Activated T-helper 1 cell treated with Interleukin-2 at 50 U/mL for 16 hours (primary cell): ENCODE results near the gene N4BP3.

ENCODE experiments used
- DNase-seq: peaks from one replicate; pipeline ENCODE4 v3.0.0-alpha.2; 2020; ENCODE audit warnings: low read depth

Gene N4BP3

GRCh38 chr5:178150977-178151734 is 37.8 kb downstream of the N4BP3 start:
- DNase-seq: no peak

GRCh38 chr5:178152491-178153444 is 39.4 kb downstream of the N4BP3 start:
- no peak for DNase-seq

- DNase-seq: peak; percentile 95
Observed at GRCh38 chr5:178153530-178154340, 40.4 kb downstream of the N4BP3 start, which contains the start of gene NHP2. Gene NHP2 (minus strand): TSS chr5:178153885. CDS start chr5:178153817, 68 bp downstream.

DNA sequence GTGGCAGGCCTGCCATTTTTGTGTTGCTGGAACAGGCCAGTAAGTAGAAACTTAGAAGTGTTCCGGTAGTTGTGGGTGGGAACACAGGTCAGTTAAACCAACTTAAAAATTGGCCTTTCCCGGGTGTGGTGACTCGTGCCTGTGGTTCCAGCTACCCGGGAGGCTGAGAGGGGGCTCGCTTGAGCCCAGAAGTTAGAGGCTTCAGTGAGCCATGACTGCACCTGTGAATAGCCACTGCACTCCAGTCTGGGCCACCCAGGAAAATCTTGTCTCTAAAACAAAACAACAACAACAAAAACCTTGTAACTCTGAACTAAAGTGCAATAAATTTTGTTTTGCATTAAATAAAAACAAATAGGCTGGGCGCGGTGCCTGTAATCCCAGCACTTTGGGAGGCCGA is 41.7 kb downstream of the N4BP3 start:
- no peak for DNase-seq

DNA sequence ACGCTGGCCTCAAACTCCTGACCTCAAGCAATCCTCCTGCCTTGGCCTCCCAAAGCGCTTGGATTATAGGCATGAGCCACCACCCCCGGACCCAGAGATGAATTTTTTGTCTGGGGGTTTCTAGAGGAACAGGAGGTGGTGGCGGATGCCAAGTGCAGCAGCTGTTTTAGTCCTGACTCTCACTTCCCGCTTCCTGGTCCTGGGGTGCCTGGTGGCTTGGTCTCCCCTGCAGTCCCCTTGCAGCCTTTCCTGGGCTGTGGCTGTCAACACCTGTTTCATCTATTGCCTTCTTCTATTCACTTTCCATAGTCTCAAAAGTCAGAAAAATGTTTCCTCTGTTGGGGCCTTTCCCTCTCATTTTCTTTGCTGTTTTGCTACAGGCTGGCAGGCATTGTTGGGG is 46.8 kb downstream of the N4BP3 start:
- no peak for DNase-seq

DNA sequence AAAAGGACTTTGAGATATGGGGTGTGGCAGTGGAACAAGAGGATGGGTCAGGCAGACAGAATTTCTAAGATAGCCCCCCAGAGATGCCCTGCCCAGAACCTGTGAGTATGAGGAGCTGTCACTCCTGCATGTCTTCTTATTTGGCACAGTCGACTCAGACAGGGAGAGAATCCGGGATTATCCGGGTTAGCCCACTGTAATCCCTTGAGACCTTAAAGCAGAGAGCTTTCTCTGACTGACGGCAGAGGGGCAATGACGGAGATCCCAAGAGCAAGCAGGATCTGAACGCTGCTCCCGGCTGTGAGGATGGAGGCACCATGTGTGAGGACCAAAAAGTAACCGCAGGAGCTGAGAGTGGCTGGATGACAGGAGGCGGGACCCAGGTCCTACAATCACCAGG is 49.1 kb downstream of the N4BP3 start:
- DNase-seq: no peak

GRCh38 chr5:178163772-178164735 is 50.7 kb downstream of the N4BP3 start:
- DNase-seq: peak; percentile 83

- no peak for DNase-seq
Observed at GRCh38 chr5:178165581-178165980, 52.2 kb downstream of the N4BP3 start.

DNA sequence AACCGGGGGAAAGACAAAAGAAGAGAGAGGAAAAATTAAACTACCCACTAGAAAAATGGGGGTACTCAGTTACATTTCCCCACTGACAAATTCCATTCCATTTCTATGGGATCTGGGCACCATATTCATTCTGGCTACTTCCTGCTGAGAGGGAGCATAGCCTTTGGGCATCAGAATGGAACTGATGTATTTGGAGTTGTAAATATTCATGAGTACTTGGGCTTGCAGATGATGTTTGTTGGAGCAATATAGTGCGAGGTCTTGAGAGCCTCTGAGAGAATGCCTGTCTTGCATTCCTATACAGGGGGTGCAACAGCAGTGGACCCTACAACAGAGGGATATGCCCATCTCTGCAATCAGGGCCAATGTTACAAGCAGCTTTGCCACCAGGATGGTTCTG is 57.1 kb downstream of the N4BP3 start:
- no peak for DNase-seq

GRCh38 chr5:178174456-178174855 is 61.1 kb downstream of the N4BP3 start:
- no peak for DNase-seq
